ENCODE data around the gene PRSS2.

- no peak for TF ChIP-seq CTCF (IDR thresholded peaks at IDR 0.05)
- no peak for TF ChIP-seq POLR2AphosphoS5 (IDR thresholded peaks at IDR 0.05)
- TF ChIP-seq POLR2A (IDR thresholded peaks at IDR 0.05) = no peak
Measured at GRCh38 chr7:142770661-142771352, at the start of gene PRSS2.
